Inferior parietal cortex (tissue), 1 donor: ENCODE results near the gene ZFC3H1.

Source experiments
- DNase-seq: peaks from one replicate; pipeline ENCODE4 v3.0.0-alpha.2; 2016; ENCODE audit errors: extremely low spot score

ZFC3H1 gene

DNA sequence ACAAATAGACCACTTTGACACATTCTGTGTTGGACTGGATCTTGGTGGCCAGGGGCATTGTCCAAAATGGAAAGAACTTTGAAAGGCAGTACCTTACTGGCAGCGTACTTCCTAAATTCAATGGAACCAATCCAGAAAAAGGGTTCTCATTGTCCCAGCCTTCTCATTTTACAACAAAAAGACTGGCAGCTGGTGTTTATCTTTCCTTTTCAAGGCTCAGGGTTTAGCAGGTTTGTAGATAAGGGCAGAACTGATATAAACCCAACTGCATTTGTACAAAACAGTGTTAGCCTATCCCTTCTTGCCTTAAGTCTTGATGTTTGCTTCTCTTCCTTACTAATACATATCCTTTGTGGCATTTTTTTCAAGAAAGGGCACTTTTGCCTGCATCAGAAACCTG lies 8.2 kb upstream of the ZFC3H1 start:
- DNase-seq: no peak

DNA sequence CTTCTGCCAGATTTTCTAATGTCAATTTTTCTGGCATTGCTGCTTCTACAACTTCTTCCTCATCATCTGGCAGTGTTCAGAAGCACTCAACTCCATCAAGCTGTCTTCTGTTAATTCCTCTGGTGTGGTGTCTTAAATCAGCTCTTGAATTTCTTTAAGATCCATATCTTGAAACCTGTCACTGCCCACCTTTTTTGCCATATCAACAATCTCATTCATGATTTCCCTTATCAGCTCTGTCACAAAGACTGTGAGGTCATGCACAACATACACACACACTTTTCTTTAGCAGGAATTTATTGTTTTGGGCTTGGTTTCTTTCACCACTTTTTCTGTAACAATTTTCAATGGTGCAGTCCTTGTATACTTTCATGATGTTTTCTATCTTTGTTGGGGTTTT lies 7.7 kb upstream of the ZFC3H1 start:
- no peak for DNase-seq

DNA sequence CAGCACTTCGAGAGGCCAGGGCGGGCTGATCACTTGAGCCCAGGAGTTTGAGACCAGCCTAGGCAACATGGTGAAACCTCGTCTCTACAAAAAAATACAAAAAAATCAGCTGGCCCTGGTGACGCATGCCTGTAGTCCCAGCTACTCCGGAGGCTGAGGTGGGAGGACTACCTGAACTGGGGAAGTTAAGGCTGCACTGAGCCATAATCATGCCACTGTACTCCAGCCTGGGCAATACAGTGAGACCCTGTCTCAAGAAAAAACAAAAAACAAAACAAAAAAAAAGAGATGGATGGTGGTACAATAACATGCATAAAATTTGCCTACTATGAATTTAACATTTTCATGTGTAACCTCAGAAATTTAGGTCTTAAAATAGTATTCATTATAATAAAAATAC lies 2.6 kb upstream of the ZFC3H1 start:
- no peak for DNase-seq

DNA sequence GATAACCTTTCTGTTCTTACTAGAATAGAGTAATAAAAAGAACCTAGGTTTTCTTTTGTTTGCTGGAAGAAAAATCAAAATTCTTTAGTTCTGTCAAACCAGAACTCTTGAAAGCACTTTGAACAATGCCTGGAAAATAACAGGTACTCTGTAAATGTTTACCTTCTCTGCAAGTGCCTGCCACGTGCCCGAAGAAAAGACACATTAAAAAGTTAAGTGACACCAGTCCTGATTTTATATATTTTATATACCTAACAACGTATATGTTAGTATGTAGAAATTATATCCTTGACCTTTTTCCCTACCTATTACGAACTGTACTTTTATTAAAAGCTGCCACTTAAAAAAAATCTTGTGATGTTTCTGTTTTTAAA lies 1.4 kb upstream of the ZFC3H1 start:
- DNase-seq: no peak

DNA sequence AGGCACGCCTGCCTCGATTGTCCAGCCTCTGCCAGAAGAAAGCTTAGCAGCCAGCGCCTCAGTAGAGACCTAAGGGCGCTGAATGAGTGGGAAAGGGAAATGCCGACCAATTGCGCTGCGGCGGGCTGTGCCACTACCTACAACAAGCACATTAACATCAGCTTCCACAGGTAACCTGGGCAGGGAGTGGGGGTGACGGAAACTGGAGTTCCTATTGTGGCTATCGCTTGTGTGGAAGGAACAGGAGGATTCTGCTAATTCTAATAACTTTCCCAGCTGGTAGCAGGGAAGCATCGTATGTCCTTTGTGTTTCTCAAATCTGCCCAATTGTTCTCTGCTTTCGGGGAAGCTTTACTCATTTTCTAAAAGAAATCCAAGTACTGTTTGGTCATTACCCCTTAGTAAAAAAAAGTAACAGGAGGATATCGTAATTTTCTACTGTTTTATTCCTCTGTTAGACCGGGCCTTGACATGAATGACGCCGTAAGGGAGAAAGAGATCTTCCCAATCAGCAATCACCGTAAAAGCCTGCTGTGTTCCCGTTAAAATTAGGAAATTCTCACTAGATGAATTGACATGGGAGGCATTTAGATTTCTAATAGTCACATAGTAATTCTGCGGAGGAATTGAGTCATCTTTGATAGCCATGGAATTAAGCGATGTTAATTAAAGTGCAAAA lies 902 bp upstream of the ZFC3H1 start:
- DNase-seq: no peak

DNA sequence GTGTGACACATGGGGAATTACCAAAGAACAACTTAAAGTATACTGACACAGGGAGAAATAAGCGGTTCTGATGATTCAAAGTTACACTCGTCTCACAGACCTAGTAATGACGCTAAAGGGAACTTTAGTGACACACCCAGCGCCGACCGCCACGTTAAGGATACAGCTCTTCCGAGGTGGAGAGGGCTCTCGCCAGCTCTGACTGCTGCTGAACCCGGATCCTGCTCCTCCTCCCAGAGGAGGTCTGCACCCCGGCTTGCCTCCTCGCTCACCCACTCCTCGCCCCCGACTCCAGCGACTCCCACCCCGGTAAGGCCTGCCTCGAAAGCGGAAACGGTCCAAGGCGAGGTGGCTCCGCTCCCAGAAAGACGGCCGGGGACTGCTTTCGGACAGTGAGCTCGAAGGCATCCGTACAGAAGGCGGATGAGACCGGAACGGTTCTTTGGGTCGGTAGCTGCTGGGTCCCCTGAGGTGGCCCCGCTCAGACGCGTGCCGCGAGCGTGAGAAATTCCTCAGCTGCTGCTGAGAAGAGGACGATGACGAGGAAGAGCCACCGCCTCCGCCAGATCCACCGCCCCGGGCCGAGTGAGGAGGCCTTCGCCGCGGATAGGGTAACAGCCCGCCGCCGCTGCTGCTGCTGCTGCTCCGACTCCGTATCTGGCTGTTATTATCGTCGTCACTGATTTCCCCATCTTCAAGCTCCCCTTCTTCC lies 643 bp downstream of the ZFC3H1 start:
- peak; percentile 28 for DNase-seq

DNA sequence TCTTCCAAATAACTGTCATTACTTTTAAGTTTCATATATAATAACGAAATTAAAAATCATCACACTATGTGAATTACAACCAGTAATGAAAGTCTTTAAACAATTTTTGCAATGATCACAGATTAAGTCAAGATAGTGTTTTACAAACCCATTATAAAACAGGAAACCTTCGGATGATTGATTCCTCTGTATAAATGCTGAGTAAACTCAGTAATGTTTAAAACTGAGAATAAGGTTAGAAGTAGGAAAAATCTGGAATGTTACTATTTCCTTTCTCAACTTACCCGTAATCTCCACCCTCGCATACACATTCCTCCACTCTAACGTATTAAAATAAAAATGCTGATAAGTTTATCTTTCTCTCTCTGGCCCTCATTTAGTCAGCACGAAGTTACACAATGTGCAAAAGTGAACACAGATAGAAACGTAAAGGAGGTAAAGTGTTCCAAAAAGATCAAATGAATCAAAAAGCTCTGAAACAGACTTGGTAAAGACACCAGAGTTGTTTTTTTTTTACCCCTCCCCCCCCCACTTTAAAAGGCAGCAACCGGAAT lies 1.6 kb downstream of the ZFC3H1 start:
- DNase-seq: no peak

DNA sequence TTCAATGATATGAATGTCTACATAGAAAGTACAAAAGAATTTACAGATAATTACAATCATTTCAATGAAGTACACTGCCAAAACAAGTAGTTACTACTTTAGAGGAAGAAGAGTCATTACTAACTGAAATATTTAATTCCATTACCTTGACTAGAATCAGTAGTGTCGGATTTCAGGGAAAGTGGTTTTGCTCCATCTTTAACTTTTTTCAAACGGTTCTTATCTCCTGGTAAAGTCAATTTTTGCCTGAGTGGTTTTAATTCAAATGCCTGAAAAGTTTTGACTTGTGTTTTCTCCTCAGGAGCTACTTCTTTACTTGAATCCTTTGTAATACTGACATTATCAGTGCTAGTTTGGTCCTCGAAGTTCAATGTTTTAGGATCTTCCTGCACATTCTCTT lies 6.9 kb downstream of the ZFC3H1 start:
- no peak for DNase-seq

DNA sequence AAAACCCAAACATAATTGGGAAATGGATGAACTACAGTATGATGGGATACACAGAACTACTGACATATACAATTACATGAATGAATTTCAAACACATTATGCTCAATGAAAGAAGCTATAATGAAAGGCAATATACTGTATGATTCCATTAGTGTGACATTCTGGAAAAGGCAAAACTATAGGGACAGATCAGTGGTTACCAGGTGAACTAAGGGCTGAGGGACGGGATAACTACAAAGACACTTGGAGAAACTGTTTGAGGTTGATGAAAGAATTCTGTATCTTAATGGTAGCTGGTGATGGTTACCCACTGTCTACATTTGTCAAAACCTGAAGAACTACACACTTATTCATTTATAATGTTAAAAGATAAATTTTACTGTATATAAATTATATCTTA lies 7.7 kb downstream of the ZFC3H1 start:
- DNase-seq: no peak

DNA sequence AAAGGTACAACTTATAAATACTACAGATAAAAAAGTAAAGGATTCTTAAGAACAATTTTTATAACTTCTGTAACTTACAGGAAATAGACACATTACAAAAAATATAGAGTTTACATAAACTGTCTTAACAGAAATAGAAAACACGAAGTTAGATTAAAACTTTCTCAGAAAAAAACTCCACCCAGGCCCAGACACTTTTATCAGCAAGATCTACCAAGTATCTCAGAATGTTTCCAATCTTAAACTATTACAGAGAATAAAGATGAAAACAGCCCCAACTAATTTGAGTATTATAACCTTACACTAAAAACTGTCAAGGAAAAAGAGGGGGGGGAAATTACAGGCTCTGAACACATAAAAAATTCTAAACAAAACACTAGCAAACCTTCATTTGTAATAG lies 8.2 kb downstream of the ZFC3H1 start:
- DNase-seq: no peak

DNA sequence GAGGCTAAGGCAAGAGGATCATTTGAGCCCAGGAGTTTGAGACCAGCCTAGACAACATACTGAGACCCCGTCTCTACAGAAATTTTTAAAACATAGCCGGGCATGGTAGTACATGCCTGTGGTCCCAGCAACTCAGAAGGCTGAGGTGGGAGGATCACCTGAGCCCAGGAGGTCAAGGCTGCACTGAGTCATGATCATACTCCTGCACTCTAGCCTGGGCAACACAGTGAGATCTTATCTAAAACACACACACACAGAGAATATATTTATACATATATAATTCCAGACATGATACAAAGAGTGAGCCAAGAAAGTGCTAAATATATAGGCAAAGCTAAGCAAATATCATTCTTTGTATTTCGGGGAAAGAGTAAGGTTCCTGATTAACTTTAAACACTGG lies 9.4 kb downstream of the ZFC3H1 start:
- DNase-seq: no peak

DNA sequence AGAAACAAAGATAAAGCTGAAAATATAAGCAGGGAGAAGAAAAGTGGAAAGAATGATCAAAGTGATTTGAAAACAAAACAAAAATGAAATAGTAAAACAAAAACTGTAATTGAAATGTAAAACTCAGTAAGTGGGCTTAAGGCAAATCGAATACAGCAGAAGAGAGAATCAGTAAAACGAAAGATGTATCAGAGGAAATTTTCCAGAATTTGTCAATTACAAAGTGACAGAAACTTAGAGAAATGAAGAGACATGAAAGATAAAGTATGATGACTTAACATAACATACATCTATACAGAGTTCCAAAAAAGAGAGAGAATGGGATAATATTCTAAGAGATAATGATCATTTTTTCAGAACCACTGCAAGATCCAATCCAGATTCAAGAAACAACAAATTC lies 10.5 kb downstream of the ZFC3H1 start:
- DNase-seq: no peak

DNA sequence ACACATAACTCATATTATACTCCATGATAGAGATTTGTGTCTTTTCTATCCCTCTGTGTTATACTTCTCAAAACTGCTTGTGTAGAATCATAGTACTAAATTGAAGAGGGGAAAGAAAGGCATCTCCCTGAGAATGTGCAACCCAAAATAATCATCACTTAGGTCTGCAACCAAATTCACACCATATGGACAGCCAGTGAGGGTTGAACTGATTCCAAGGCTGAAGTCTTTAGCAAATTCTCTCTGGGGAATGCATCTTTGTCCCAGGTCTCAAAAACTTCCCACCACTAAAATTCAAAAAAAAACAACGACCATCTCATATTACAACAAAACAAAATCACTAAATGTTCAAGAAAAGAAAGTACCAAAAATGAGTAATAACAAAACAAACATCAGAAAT lies 11.0 kb downstream of the ZFC3H1 start:
- no peak for DNase-seq

DNA sequence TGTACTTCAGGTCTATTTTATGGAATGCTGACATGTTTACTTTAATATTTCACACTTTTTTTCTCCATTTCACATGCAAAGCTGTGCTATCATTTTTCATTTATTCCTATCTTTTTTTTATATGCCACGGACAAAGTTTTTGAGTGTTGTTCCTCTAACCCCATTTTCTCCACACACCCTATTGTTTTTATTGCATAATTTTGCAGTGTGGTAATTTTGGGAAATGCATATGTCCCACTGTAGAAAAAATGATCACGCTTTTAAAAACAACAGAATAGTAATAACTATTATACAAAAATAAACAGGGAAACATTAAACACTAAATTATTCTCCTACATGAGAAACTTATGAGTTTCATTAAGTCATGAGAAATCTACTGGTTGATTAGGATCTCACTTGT lies 14.2 kb downstream of the ZFC3H1 start:
- DNase-seq: no peak

DNA sequence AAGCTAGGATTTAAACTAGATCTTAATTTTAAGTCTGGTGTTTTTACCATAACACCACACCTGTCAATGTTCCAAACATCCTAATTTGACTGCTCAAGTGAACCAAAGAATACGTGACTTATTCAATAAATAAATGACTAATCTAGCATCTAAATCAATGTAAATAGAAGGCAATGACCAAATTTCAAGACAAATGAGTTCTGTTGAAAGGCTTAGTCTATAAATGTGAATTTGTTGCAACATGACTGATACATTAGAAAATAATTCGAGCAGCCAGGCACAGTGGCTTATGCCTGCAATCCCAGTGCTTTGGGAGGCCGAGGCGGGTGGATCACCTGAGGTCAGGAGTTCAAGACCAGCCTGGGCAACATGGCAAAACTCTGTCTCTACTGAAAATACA lies 15.1 kb downstream of the ZFC3H1 start:
- no peak for DNase-seq

DNA sequence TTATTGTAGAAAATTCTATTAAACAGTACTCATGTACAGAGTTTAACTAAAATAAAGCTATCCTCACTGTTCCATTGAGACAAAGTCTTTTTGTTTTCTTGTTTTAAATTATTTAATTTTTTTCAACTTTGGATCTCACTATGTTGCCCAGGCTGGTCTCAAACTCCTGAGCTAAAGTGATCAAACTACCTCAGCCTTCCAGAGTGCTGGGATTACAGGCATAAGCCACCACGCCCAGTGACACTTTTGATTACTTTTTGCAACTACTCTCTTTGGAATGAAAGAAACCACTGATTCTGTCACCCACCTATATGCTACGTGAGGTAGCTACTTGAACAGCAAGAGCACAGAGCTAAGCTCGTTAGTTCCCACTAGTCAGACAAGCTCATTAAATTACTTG lies 17.1 kb downstream of the ZFC3H1 start:
- no peak for DNase-seq

DNA sequence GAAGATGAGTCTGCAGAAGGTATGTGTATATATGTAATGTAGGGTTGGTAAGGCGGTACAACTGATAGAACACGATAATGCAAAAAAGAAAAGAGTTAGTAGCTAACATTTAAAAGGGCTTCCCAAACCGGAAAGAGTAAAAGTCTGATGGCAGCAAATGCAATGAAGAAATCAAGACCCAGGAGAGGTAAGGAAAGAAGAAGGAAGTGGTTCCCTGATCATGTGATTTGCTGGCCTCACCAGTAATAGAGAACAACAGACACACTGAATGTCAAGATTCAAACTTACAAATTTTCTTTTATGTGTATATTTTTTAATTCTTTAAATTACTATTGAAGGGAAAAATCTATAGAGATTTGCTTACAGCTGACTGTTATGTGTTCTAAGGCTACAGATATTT lies 18.4 kb downstream of the ZFC3H1 start:
- no peak for DNase-seq

DNA sequence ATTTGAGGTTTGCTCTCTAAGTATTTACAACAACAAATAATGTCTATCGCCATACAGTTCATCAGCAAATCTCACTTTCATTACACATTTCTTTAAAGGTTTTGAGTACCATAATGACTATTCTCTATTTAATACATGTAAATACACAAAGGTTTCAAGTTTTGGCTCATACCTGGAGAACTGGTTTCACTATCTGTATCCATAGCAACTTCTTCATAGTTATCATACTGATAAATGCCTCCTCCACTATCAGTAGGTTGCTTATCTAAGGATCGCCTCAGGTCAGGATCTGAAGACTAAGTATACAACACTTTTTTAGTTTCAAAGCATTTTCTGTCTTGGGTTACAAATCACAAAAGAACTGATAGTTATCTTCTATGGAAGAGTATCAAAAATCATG lies 21.4 kb downstream of the ZFC3H1 start:
- no peak for DNase-seq

DNA sequence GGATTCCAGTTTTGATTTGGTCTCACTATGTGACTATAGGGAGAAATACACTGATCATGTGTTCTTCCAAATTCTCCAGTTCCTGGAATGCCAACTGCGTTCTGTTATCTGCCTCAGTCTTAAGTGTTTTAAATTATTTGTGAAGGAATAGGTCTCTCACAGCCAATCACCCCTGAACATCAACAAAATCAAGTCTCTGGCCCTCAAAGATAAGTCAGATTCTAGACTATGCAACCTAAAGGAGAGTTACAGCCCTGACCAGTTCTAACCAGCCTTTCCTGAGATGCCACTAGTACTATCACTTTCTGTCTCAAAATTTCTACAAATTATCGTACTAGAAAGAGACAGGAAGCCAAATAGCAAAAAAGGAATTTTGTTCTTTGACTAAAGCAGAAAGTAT lies 22.3 kb downstream of the ZFC3H1 start:
- no peak for DNase-seq

DNA sequence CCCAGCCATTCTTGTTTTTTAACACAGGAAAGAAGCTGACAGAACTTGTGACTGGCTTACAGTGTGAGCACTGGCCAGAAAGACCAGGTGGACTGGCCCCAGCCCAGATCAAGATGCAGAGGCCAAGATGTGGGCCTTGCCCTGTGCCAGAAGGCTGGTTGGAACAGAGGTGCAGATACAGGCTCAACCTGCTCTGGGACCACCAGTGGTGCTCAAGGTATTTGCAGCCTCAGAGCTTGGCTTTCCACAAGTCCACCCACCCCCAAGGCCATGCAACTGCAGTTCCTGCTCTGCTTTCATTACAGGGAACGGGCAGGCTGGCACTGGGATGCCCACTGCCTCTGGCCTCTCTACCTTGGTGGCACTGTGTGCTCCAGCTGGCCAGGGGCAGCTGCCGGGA lies 23.3 kb downstream of the ZFC3H1 start:
- DNase-seq: no peak

DNA sequence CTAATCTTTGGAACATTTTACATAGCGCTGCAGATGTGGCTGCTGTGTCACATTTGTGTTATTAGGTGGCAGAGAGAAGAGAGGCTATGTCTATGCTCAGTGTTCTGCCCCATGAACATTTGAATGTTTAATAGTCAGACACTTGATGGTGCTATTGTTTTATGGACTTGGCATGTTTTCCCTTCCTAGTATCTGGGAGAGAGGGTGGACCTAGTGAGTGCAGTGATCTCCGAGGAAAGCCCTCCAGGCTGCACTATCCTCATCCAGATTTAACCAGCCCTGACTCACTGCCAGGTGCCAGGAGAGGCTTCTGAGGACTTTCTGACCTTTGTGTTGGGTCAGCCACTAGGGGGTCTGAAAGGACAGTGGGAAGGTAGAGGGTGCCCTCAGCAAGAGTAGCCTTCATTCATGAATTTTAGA lies 24.3 kb downstream of the ZFC3H1 start:
- DNase-seq: peak; percentile 53

DNA sequence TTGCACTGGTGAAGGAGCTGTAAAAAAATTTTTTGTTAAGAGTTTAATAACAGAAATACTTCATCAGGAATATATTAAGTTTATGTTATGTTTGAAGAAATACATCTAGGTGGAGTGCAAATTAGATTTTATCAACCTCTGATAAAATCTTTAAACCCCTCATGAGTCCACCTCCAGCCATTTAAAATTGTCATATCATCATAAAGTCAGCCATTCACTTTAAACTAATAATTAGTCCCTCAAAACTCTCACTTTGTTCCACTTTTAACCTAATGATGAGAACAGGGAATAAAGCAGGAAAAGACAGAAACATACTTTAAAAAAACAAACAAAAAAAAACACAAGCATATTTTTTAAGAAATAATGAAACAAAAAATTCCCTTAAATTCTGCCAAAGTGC lies 25.1 kb downstream of the ZFC3H1 start:
- no peak for DNase-seq

DNA sequence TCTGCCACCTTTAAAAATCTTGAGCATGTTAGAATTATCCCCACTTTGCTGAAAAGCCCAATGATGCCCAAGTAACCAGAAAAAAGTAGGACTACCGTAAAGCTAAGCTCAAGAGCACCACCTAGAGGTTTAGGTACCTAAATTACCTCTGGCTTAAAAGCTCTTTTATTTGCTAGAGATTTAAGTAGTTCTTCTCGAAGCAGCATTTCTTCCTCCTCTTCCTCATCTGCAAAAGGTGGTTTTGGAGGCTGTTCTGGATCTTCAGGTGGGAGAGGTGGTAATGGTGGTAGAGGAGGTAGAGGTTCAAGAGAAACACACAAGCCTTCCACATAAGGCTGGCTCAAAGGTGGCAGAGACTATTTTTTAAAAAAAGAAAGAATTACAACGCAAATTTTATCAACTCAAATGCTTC lies 26.9 kb downstream of the ZFC3H1 start:
- DNase-seq: peak; percentile 90
